GM21825 (cell line): Measurements from ENCODE around the gene PRR7.

ENCODE experiments used
- ATAC-seq: cut with Tn5 transposase; IDR thresholded peaks from one replicate; pipeline ENCODE4 v1.9.1; 2021; ENCODE audit warnings: mild to moderate bottlenecking, moderate library complexity; ENCODE audit not compliant: unreplicated experiment

The PRR7 gene

GRCh38 chr5:177434942-177435738 is 11.5 kb upstream of the PRR7 start:
- ATAC-seq: no peak

GRCh38 chr5:177435847-177436536 is 10.6 kb upstream of the PRR7 start:
- ATAC-seq: no peak

GRCh38 chr5:177437623-177438022 is 9.0 kb upstream of the PRR7 start:
- no peak for ATAC-seq

- ATAC-seq: no peak
Measured at GRCh38 chr5:177438468-177438867, 8.1 kb upstream of the PRR7 start.

DNA sequence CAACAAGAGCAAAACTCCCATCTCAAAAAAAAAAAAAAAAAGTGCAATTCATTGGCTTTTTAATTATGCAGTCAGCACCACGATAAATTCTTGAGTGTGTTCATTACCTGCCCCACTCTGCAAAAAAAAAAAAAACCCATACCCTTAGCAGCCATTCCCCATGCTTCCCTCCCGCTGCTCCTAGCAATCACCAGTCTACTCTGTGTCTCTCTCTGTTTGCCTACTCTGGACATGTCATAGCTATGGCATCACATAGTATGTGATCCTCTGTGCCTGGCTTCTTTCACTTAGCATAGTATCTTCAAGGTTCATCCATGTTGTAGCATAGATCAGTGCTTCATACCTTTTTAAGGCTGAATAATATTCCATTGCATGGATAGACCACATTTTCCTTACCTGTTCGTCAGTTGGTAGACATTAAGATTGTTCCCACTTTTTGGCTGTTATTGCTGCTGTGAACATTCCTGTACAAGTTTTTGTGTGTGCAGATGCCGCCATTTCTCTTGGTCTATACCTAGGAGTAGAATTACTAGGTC is 7.0 kb upstream of the PRR7 start:
- ATAC-seq: no peak

DNA sequence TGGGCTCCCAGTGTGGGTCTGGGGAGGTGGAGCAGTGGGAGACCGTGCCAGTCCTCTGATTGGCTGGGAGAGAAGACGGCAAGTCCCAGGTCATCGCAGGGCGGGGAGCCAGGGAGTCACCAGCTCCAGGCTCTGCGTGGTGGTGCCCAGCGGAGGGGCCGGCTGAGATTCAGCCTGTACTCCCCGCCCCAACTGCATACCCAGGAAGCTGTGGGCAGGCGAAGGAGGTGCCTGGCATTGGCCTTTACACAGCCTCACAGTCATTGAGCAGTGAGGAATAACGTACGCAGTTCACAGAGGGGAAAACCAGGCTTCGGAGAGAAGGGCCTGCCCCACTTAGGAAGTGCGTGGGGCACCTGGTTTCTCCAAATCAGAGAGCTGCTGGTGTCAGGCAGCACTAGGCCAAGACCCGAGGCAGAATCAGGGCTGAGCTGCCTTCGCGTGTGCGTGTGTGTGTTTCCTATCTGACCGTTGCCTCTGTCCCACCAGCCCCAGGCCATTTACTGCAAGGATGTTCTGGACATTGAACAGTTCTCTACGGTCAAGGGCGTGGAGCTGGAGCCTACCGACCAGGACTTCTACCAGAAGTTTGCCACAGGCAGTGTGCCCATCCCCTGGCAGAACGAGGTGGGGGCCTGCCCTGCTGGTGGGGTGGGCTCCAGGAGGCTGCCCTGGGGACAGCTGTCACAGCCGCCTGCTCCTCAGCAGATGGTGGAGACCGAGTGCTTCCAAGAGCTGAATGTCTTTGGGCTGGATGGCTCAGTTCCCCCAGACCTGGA is 6.2 kb upstream of the PRR7 start:
- no peak for ATAC-seq

DNA sequence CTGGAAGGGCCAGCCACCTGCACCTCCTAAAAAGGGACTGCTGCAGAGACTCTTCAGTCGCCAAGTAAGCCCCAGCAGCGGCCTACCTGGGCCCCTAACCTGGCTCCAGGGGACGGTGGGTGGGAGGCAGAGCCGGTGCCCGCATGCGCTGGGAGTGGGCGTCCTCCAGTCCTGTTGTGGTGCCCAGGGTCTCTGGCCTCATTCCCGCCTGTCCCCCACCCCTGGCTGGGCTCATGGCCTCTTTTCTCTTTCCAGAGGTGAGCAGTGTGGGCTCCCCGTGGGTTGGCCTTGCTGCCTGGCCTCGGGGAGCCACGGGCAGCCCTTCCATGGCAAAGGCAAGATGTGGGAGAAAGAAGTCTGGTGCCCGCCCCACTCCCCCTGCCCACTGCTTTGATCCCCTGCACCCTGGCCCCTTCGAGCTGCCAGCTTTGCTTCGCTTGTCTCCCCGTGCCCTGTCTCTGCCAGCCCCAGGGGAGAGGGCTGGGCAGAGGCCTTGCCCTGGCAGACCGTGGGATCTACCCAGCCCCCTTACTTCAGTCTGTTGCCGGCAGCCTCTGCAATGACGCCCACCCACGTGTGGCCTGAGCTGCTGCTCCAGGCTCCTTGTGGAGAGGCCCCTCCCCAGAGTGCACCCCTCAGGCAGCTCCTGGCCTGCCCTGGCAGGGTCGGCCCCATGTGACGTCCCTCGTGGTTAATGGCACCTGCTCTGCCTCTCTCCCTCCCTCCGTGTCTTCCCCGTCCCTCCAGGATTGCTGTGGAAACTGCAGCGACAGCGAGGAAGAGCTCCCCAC is 5.4 kb upstream of the PRR7 start:
- no peak for ATAC-seq

DNA sequence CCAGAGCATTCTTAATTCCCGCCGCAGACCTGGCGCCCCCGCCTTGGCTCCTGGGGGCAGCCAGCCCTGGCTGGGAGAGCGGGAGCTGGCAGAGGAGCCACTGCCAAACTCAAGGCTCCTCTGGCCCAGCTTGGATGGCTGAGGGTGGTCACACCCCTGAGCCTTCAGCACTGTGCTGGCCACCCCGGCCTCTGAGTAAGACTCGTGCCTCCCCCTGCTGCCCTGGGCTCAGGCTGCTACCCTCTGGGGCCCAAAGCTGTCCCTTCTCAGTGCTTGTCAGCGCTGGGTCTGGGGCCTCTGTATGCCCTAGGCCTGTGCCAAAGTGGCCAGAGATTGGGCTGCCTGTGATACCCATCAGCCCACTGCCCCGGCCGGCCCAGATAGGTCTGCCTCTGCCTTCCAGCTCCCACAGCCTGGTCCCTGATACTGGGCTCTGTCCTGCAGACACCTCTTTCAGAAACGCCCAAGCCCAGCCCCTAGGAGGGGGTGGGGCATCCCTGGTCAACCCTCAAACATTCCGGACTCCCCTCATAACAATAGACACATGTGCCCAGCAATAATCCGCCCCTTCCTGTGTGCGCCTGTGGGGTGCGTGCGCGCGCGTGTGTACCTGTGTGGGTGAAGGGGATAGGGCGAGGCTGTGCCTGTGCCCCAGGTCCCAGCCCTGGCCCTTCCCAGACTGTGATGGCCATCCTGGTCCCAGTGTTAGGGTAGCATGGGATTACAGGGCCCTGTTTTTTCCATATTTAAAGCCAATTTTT is 4.4 kb upstream of the PRR7 start:
- no peak for ATAC-seq

- ATAC-seq: no peak
Measured at GRCh38 chr5:177443144-177443983, 3.2 kb upstream of the PRR7 start.

DNA sequence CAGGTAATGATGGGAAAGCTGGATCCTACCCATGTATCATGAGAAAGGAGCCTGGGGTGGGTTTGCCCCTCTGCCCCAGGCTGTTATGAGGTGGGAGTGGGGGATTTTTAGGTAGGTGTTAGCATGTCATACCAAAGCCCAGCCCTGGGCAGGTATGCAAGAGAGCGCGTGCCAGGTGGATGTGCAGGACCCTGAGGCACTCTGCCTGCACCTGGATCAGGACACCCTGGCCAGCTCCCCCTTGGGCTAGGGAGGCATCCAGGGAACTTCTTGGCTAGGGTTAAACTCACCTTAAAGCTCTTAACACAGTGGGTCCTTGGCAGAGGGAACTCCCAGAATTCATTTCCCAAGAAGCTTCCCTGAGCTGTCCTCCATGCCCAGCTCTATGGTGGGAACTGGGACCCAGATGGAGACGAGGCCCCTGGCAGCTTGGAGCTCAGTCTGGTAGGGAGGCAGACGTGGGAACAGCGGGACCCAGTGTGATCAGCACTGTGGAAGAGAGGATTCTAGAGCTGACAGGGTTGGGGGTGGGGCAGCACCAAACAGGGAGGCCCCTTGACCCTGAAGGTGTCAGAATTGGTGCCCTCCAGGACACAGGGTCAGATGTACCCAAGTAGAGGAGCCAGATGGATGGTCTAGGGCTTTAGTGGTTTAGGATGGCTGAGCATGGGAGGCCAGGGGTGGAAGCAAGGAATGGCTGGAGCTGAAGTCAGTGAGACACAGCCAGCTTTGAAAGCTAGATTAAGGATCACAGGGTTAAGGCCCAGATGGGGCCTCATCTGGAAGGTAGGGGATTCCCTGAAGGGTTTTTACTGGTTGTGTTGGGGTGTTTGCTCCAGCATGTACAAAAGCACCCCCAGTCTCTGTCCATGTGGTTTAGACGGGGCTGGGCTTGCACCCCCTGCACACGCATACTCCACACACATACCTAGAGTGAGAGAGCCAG is 2.2 kb upstream of the PRR7 start:
- no peak for ATAC-seq

DNA sequence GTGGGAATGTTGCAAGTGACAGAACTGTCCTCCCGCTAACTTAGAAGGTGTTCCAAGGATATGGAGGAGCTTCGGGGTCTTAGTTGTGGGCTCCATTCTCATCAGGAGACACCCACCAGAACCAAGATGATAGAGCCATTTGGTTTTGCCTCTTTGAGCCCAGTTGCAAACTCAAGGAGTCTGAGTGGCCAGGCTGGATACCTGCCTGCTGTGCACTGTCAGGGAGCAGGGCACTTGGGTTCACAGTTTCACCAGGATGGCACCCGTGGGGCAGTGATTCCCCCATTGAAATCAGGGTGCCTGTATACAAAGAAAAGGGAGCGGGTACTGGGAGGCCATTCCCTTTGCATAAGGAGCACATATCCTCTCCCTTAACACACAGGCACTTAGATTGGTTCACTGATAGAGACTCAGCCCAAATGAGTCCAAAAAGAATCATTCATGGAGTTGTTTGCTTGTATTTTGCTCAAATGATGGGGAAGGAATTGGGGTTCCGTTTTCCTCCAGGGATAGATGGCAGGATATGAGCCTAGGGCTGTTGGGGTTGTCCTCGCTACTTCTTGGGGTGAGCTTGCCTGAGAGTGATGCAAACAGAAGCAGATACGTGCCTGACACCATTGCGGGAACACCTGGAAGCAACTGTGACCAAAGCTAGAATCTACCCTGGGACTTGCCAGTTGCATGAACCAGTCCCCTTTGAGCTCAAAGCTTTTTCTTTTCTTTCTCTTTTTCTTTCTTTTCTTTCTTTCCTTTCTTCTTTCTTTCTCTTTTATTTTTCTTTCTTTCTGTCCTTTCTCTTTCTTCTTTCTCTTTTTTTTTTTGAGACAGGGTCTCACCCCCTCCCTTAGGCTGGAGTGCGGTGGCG is 1.3 kb upstream of the PRR7 start:
- ATAC-seq: no peak

DNA sequence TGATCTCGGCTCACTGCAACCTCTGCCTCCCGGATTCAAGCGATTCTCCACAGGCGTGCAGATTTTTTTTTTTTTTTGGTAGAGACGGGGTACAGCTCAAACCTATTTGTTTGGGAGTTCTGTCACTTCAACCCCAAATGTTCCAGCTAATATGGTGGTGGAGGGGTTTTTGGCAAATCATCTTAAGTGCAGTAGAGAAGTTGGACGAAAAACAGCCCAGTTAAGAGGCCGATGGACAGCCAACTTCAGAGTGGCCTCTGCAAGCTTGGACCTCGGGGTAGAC is 756 bp upstream of the PRR7 start:
- ATAC-seq: no peak

GRCh38 chr5:177447066-177447610 is 524 bp downstream of the PRR7 start:
- ATAC-seq: peak; percentile 33

- no peak for ATAC-seq
Measured at GRCh38 chr5:177447611-177448243, 1.1 kb downstream of the PRR7 start.

DNA sequence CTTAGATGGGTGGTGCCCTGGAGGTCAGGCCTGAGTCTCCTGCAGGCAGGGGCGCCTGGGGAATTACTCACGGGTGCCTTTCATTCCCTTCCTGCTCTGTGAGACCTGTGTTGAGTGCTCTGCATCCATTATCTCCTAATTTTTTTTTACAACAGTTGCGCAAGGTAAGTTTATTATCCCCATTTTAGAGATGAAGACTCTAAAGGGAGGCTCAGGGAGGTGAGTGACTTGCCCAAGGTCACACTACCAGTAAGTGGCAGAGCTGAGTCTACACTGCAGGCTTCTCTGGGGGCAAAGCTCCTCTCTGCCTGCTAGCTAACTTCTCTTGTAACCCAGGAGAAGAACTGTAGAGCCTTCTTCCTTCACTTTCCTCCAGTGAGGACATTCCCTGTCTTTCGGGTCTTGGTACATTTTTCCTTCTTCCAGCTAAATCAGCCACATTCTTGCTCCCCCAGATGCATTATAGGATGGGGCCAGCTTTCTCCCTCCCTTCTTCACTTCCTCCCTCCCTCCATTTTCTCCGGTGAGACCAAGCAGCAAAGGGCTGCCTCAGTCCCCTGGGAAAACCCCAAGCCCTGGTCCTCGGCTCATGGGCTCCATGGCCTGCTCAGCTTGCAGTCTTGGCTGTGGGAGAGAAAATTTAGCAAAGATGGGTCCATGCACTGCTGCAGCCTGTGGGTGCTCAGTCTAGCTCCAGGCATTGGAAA is 1.8 kb downstream of the PRR7 start:
- no peak for ATAC-seq
